Femur (tissue), 1 donor: ENCODE measurements around the gene POU6F2.
"Not testable (repeated sequence)": the region's sequence is repeated elsewhere in the genome, so short reads cannot be mapped to it uniquely, and the experiment has no call there.

ENCODE experiments used
- DNase-seq: peaks from one replicate; pipeline ENCODE4 v3.0.0-alpha.2; 2017

POU6F2 gene

GRCh38 chr7:39194388-39194787, 216.7 kb downstream of the POU6F2 start:
- not testable (repeated sequence) for DNase-seq

GRCh38 chr7:39195967-39196366, 218.3 kb downstream of the POU6F2 start:
- no peak for DNase-seq

GRCh38 chr7:39197831-39198230, 220.1 kb downstream of the POU6F2 start:
- DNase-seq: no peak

- no peak for DNase-seq
Observed at GRCh38 chr7:39198556-39198955, 220.8 kb downstream of the POU6F2 start.

- no peak for DNase-seq
Observed at GRCh38 chr7:39199006-39199405, 221.3 kb downstream of the POU6F2 start.

- no peak for DNase-seq
Observed at GRCh38 chr7:39199951-39200350, 222.2 kb downstream of the POU6F2 start.

- DNase-seq: no peak
Observed at GRCh38 chr7:39202041-39202440, 224.3 kb downstream of the POU6F2 start.

GRCh38 chr7:39210362-39210761, 232.7 kb downstream of the POU6F2 start:
- DNase-seq: no peak

GRCh38 chr7:39211581-39211980, 233.9 kb downstream of the POU6F2 start:
- no peak for DNase-seq

GRCh38 chr7:39212876-39213275, 235.2 kb downstream of the POU6F2 start:
- no peak for DNase-seq

GRCh38 chr7:39217783-39218182, 240.1 kb downstream of the POU6F2 start:
- DNase-seq: no peak

- DNase-seq: no peak
Observed at GRCh38 chr7:39219869-39220268, 242.2 kb downstream of the POU6F2 start.

GRCh38 chr7:39221901-39222300, 244.2 kb downstream of the POU6F2 start:
- DNase-seq: no peak

- peak; percentile 26 for DNase-seq
Observed at GRCh38 chr7:39228946-39229345, 251.2 kb downstream of the POU6F2 start.

- no peak for DNase-seq
Observed at GRCh38 chr7:39233851-39234529, 256.3 kb downstream of the POU6F2 start.

GRCh38 chr7:39238234-39238869, 260.6 kb downstream of the POU6F2 start:
- DNase-seq: no peak

GRCh38 chr7:39240864-39241263, 263.2 kb downstream of the POU6F2 start:
- no peak for DNase-seq

GRCh38 chr7:39247576-39247975, 269.9 kb downstream of the POU6F2 start:
- no peak for DNase-seq

GRCh38 chr7:39248041-39248691, 270.5 kb downstream of the POU6F2 start:
- DNase-seq: no peak

GRCh38 chr7:39248692-39249090, 271.0 kb downstream of the POU6F2 start:
- DNase-seq: no peak

GRCh38 chr7:39249635-39250152, 272.0 kb downstream of the POU6F2 start:
- DNase-seq: no peak

GRCh38 chr7:39252916-39253315, 275.2 kb downstream of the POU6F2 start:
- DNase-seq: no peak

- DNase-seq: no peak
Observed at GRCh38 chr7:39259391-39260003, 281.8 kb downstream of the POU6F2 start.
